Measurements from ENCODE around the gene ADTRP.

Gene ADTRP, protein sequence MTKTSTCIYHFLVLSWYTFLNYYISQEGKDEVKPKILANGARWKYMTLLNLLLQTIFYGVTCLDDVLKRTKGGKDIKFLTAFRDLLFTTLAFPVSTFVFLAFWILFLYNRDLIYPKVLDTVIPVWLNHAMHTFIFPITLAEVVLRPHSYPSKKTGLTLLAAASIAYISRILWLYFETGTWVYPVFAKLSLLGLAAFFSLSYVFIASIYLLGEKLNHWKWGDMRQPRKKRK

DNA sequence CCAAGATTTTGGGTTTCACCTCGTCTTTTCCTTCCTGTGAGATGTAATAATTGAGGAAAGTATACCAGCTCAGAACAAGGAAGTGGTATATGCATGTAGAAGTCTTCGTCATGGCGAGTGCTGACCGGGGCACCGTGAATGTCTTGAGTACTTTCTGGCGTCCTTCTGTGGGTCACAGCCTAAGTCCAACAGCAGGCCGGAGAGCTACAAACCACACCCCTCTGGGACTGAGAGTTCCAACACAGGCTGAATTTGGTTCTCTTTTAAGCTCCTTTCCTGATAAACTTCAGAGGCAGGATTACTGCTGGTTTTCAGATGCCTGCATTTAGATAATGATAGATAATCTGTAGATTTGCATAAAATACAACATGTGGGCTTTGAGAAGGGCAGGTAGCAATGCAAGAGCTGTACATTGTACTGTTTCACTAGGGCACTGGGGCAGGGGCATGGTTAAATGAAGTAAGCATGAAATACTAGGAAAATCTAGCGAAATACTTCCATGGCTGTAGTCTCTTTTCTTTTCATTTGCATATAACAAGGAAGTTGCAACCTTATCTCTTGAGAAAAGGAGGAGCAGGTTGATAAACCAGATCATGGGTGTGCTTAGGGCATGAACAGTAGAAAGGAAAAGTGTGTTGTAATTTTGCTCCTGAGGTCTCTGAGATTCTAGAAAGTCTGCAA, at the start of gene ADTRP:
Gene ADTRP, minus strand, starts transcription at position 156 of the 681 bp plus-strand sequence. Its CDS starts 44 bp downstream, at position 112.
- Histone ChIP-seq H3K9me3 (ENCODE audit: control insufficient read depth in 2 of 2, low read length in 2 of 2) (no peaks in the 10 kb centered on the region), H3K27ac (ENCODE audit: low read length) (no peak within 1 kb of the TSS), H3K9ac (ENCODE audit: low read length in 2 of 2) (no peak within 1 kb of the TSS), H3K4me3 (ENCODE audit: low read length in 2 of 2) (no peak within 1 kb of the TSS), H3K27me3 (ENCODE audit: control insufficient read depth in 1 of 2, insufficient read depth in 2 of 2, low read length in 2 of 2) (peaks cover 0 to 6% of the 10 kb centered on the region in 2 donors), H3K36me3 (ENCODE audit: control insufficient read depth in 2 of 2, insufficient read depth in 2 of 2, low read length in 2 of 2) (no peaks in the 10 kb centered on the region), H3K4me1 (ENCODE audit: control insufficient read depth, insufficient read depth, low read length) (peaks cover 5% of the 10 kb centered on the region)

GRCh38 chr6:11826779-11827178, 48.2 kb upstream of the ADTRP start:
- Histone ChIP-seq H3K9ac (ENCODE audit: low read length in 2 of 2) (no peak overlapping the region), H3K9me3 (ENCODE audit: control insufficient read depth in 2 of 2, low read length in 2 of 2) (no peaks in the 10 kb centered on the region), H3K36me3 (ENCODE audit: control insufficient read depth in 2 of 2, insufficient read depth in 2 of 2, low read length in 2 of 2) (no peaks in the 10 kb centered on the region), H3K27me3 (ENCODE audit: control insufficient read depth in 1 of 2, insufficient read depth in 2 of 2, low read length in 2 of 2) (no peaks in the 10 kb centered on the region), H3K4me3 (ENCODE audit: low read length in 2 of 2) (no peak overlapping the region), H3K4me1 (ENCODE audit: control insufficient read depth, insufficient read depth, low read length) (no peaks in the 10 kb centered on the region), H3K27ac (ENCODE audit: low read length) (no peak overlapping the region)

GRCh38 chr6:11824986-11825385, 46.4 kb upstream of the ADTRP start:
- H3K9ac ChIP-seq (ENCODE audit: low read length in 2 of 2), result no peak overlapping the region
- H3K27ac ChIP-seq (ENCODE audit: low read length), result no peak overlapping the region
- no peaks in the 10 kb centered on the region for H3K36me3 ChIP-seq (ENCODE audit: control insufficient read depth in 2 of 2, insufficient read depth in 2 of 2, low read length in 2 of 2)
- H3K4me1 ChIP-seq (ENCODE audit: control insufficient read depth, insufficient read depth, low read length), result no peaks in the 10 kb centered on the region
- no peaks in the 10 kb centered on the region for H3K9me3 ChIP-seq (ENCODE audit: control insufficient read depth in 2 of 2, low read length in 2 of 2)
- H3K4me3 ChIP-seq (ENCODE audit: low read length in 2 of 2), result no peak overlapping the region
- no peaks in the 10 kb centered on the region for H3K27me3 ChIP-seq (ENCODE audit: control insufficient read depth in 1 of 2, insufficient read depth in 2 of 2, low read length in 2 of 2)

DNA sequence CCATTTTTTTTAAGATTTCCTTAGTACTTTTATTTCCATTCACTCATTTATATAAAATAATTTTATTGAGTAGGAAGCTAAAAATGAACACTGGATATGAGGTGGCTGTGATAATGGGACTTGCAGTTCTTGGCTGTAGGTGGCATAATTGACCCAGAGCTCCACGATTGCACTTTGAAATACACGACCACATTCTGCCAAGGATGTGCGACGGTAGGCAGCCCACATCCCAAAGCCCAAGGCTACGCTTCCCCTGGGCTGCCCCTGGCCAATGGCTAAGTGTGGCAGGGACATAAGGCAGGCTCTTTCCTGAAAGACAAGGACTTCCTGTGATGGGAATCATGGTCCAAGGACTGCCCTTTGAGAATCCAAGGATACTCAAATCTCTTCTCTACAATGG, 43.7 kb upstream of the ADTRP start:
- Histone ChIP-seq H3K9me3 (ENCODE audit: control insufficient read depth in 2 of 2, low read length in 2 of 2) (no peaks in the 10 kb centered on the region), H3K36me3 (ENCODE audit: control insufficient read depth in 2 of 2, insufficient read depth in 2 of 2, low read length in 2 of 2) (no peaks in the 10 kb centered on the region), H3K27me3 (ENCODE audit: control insufficient read depth in 1 of 2, insufficient read depth in 2 of 2, low read length in 2 of 2) (no peaks in the 10 kb centered on the region), H3K27ac (ENCODE audit: low read length) (no peak overlapping the region), H3K9ac (ENCODE audit: low read length in 2 of 2) (no peak overlapping the region), H3K4me1 (ENCODE audit: control insufficient read depth, insufficient read depth, low read length) (no peaks in the 10 kb centered on the region), H3K4me3 (ENCODE audit: low read length in 2 of 2) (no peak overlapping the region)

DNA sequence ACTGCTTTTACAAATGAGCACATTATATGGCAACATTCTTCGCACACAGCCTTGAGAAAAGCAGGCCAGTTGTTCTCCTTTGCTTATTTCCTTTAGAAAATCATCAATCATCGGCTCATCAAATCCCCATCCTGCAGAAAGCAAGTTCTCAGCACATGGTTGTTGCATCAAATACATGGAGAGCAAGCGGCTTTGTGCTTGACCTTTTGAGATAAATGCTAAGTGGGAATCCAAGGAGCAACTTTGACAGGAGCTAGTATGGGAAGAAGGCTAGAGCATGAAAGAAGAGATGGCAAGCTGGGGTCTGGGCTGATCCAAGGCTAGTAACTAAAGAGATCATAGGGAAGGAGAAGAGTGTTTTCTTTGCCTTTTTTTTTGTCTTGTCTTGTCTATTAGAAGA, 43.2 kb upstream of the ADTRP start:
- H3K4me3 ChIP-seq (ENCODE audit: low read length in 2 of 2), result no peak overlapping the region
- no peak overlapping the region for H3K27ac ChIP-seq (ENCODE audit: low read length)
- no peaks in the 10 kb centered on the region for H3K27me3 ChIP-seq (ENCODE audit: control insufficient read depth in 1 of 2, insufficient read depth in 2 of 2, low read length in 2 of 2)
- no peaks in the 10 kb centered on the region for H3K4me1 ChIP-seq (ENCODE audit: control insufficient read depth, insufficient read depth, low read length)
- H3K9me3 ChIP-seq (ENCODE audit: control insufficient read depth in 2 of 2, low read length in 2 of 2), result no peaks in the 10 kb centered on the region
- H3K9ac ChIP-seq (ENCODE audit: low read length in 2 of 2), result no peak overlapping the region
- no peaks in the 10 kb centered on the region for H3K36me3 ChIP-seq (ENCODE audit: control insufficient read depth in 2 of 2, insufficient read depth in 2 of 2, low read length in 2 of 2)

GRCh38 chr6:11820821-11821220, 42.2 kb upstream of the ADTRP start:
- Histone ChIP-seq H3K4me1 (ENCODE audit: control insufficient read depth, insufficient read depth, low read length) (no peaks in the 10 kb centered on the region), H3K27ac (ENCODE audit: low read length) (no peak overlapping the region), H3K9ac (ENCODE audit: low read length in 2 of 2) (no peak overlapping the region), H3K36me3 (ENCODE audit: control insufficient read depth in 2 of 2, insufficient read depth in 2 of 2, low read length in 2 of 2) (no peaks in the 10 kb centered on the region), H3K9me3 (ENCODE audit: control insufficient read depth in 2 of 2, low read length in 2 of 2) (no peaks in the 10 kb centered on the region), H3K27me3 (ENCODE audit: control insufficient read depth in 1 of 2, insufficient read depth in 2 of 2, low read length in 2 of 2) (no peaks in the 10 kb centered on the region), H3K4me3 (ENCODE audit: low read length in 2 of 2) (no peak overlapping the region)

DNA sequence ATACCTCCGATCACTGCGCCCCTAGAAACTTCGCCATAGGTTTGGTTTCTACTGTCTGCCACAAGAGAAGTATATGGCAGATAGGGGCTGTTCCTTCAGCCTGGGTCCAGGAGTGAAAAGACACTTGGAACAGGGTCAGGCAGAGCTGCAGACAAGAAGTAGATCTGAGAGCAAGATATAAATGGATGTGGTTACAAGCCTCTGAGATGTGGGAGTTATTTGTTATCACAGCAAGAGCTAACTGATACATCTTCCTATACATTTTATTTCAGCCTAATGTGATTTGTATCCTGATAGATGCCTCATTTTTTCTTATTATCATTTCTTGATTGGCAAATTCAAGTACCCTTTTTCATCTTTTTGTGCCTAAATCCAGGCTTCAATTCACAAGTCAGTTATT, 40.9 kb upstream of the ADTRP start:
- no peak overlapping the region for H3K27ac ChIP-seq (ENCODE audit: low read length)
- H3K9ac ChIP-seq (ENCODE audit: low read length in 2 of 2), result no peak overlapping the region
- H3K9me3 ChIP-seq (ENCODE audit: control insufficient read depth in 2 of 2, low read length in 2 of 2), result no peaks in the 10 kb centered on the region
- H3K36me3 ChIP-seq (ENCODE audit: control insufficient read depth in 2 of 2, insufficient read depth in 2 of 2, low read length in 2 of 2), result no peaks in the 10 kb centered on the region
- H3K4me1 ChIP-seq (ENCODE audit: control insufficient read depth, insufficient read depth, low read length), result no peaks in the 10 kb centered on the region
- no peak overlapping the region for H3K4me3 ChIP-seq (ENCODE audit: low read length in 2 of 2)
- no peaks in the 10 kb centered on the region for H3K27me3 ChIP-seq (ENCODE audit: control insufficient read depth in 1 of 2, insufficient read depth in 2 of 2, low read length in 2 of 2)

- Histone ChIP-seq H3K27me3 (ENCODE audit: control insufficient read depth in 1 of 2, insufficient read depth in 2 of 2, low read length in 2 of 2) (no peaks in the 10 kb centered on the region), H3K9me3 (ENCODE audit: control insufficient read depth in 2 of 2, low read length in 2 of 2) (no peaks in the 10 kb centered on the region), H3K4me1 (ENCODE audit: control insufficient read depth, insufficient read depth, low read length) (peaks cover 20% of the 10 kb centered on the region), H3K27ac (ENCODE audit: low read length) (no peak overlapping the region), H3K4me3 (ENCODE audit: low read length in 2 of 2) (no peak overlapping the region), H3K9ac (ENCODE audit: low read length in 2 of 2) (no peak overlapping the region), H3K36me3 (ENCODE audit: control insufficient read depth in 2 of 2, insufficient read depth in 2 of 2, low read length in 2 of 2) (no peaks in the 10 kb centered on the region)
These were observed 36.6 kb upstream of the ADTRP start for GRCh38 chr6:11815231-11815630.

- Histone ChIP-seq H3K36me3 (ENCODE audit: control insufficient read depth in 2 of 2, insufficient read depth in 2 of 2, low read length in 2 of 2) (no peaks in the 10 kb centered on the region), H3K27ac (ENCODE audit: low read length) (no peak overlapping the region), H3K27me3 (ENCODE audit: control insufficient read depth in 1 of 2, insufficient read depth in 2 of 2, low read length in 2 of 2) (no peaks in the 10 kb centered on the region), H3K9ac (ENCODE audit: low read length in 2 of 2) (no peak overlapping the region), H3K4me1 (ENCODE audit: control insufficient read depth, insufficient read depth, low read length) (peaks cover 24% of the 10 kb centered on the region), H3K4me3 (ENCODE audit: low read length in 2 of 2) (no peak overlapping the region), H3K9me3 (ENCODE audit: control insufficient read depth in 2 of 2, low read length in 2 of 2) (no peaks in the 10 kb centered on the region)
These were observed 36.2 kb upstream of the ADTRP start for GRCh38 chr6:11814819-11815218.

GRCh38 chr6:11814106-11814505, 35.5 kb upstream of the ADTRP start:
- no peaks in the 10 kb centered on the region for H3K36me3 ChIP-seq (ENCODE audit: control insufficient read depth in 2 of 2, insufficient read depth in 2 of 2, low read length in 2 of 2)
- H3K27me3 ChIP-seq (ENCODE audit: control insufficient read depth in 1 of 2, insufficient read depth in 2 of 2, low read length in 2 of 2), result no peaks in the 10 kb centered on the region
- peaks cover 27% of the 10 kb centered on the region for H3K4me1 ChIP-seq (ENCODE audit: control insufficient read depth, insufficient read depth, low read length)
- no peak overlapping the region for H3K4me3 ChIP-seq (ENCODE audit: low read length in 2 of 2)
- H3K9me3 ChIP-seq (ENCODE audit: control insufficient read depth in 2 of 2, low read length in 2 of 2), result no peaks in the 10 kb centered on the region
- no peak overlapping the region for H3K27ac ChIP-seq (ENCODE audit: low read length)
- H3K9ac ChIP-seq (ENCODE audit: low read length in 2 of 2), result no peak overlapping the region

- Histone ChIP-seq H3K36me3 (ENCODE audit: control insufficient read depth in 2 of 2, insufficient read depth in 2 of 2, low read length in 2 of 2) (no peaks in the 10 kb centered on the region), H3K27ac (ENCODE audit: low read length) (no peak overlapping the region), H3K9me3 (ENCODE audit: control insufficient read depth in 2 of 2, low read length in 2 of 2) (no peaks in the 10 kb centered on the region), H3K27me3 (ENCODE audit: control insufficient read depth in 1 of 2, insufficient read depth in 2 of 2, low read length in 2 of 2) (no peaks in the 10 kb centered on the region), H3K4me3 (ENCODE audit: low read length in 2 of 2) (no peak overlapping the region), H3K4me1 (ENCODE audit: control insufficient read depth, insufficient read depth, low read length) (peaks cover 27% of the 10 kb centered on the region), H3K9ac (ENCODE audit: low read length in 2 of 2) (no peak overlapping the region)
These were observed 35.0 kb upstream of the ADTRP start for GRCh38 chr6:11813606-11814005.
